IMR-90 (cell line): ENCODE results near the gene GPHB5. TPM values are rescaled to one million over a fixed set of nuclear protein-coding genes. Genes with fewer than 3 reads are reported as not detected.
A peak's percentile ranks its signal among the peaks of the same experiment; 100 is the strongest.

ENCODE experiments used
- ATAC-seq: fragments of 200-7000 bp; cut with Tn5 transposase; 2 replicates; pipeline ENCODE4 v1.9.1; 2020; ENCODE audit warnings: low read depth, mild to moderate bottlenecking, moderate library complexity
- BruUV-seq: library from RNA; stranded (reverse); fragments of 400-500 nt; replicated peaks from 2 replicates; lab custom pipeline; 2021; lab: Mats Ljungman, UMichigan
- CTCF ChIA-PET: fragments of 300-600 bp; formaldehyde crosslinking; extraction: SDS; loops from one replicate; lab custom pipeline; 2021; ENCODE audit warnings: antibody characterized with exemption; lab: Yijun Ruan, JAX
- POLR2A ChIA-PET: fragments of 300-600 bp; sonication (Branson Sonifier 250); formaldehyde crosslinking; loops from one replicate; lab custom pipeline; 2022; ENCODE audit warnings: antibody characterized with exemption; ENCODE audit not compliant: unreplicated experiment; lab: Charles Lee
- DNase-seq: peaks from one replicate; pipeline ENCODE4 v3.0.0; 2013
- H2AFZ ChIP-seq: replicated peaks from 2 replicates; pipeline ENCODE3; 2013; ENCODE audit warnings: low read length, mild to moderate bottlenecking; ENCODE audit not compliant: poor library complexity
- H2AK5ac ChIP-seq: 2 replicates; pipeline ENCODE4 v1.6.1; 2013; ENCODE audit warnings: low read depth, low read length, inconsistent platforms
- H2AK9ac ChIP-seq: replicated peaks from 2 replicates; pipeline ENCODE3; 2013; ENCODE audit warnings: mild to moderate bottlenecking, low read depth, low read length, moderate library complexity; ENCODE audit not compliant: poor library complexity
- H2BK120ac ChIP-seq: 2 replicates; pipeline ENCODE4 v1.6.1; 2013; ENCODE audit warnings: low read depth, low read length, inconsistent platforms
- H2BK15ac ChIP-seq: 3 replicates; pipeline ENCODE4 v1.6.1; 2013; ENCODE audit warnings: low read depth, low read length, inconsistent platforms
- H2BK20ac ChIP-seq: 2 replicates; pipeline ENCODE4 v1.6.1; 2013; ENCODE audit warnings: low read depth, mild to moderate bottlenecking, inconsistent platforms, low read length, moderate library complexity
- H2BK5ac ChIP-seq: 2 replicates; pipeline ENCODE4 v1.6.1; 2013; ENCODE audit warnings: mild to moderate bottlenecking, low read depth, low read length, inconsistent platforms; ENCODE audit not compliant: poor library complexity, severe bottlenecking
- H3K14ac ChIP-seq: replicated peaks from 2 replicates; pipeline ENCODE4 v1.6.1; 2013; ENCODE audit warnings: low read depth, low read length, inconsistent platforms
- H3K18ac ChIP-seq: 2 replicates; pipeline ENCODE4 v1.6.1; 2013; ENCODE audit warnings: low read depth, low read length, control low read depth
- H3K23ac ChIP-seq: 2 replicates; pipeline ENCODE4 v1.6.1; 2013; ENCODE audit warnings: low read depth, low read length, inconsistent platforms
- H3K27ac ChIP-seq: 2 replicates; pipeline ENCODE4 v1.5.1; 2013; ENCODE audit warnings: mild to moderate bottlenecking, control low read depth, low read length; ENCODE audit not compliant: insufficient read depth
- H3K27me3 ChIP-seq: 2 replicates; pipeline ENCODE4 v1.6.1; 2013; ENCODE audit warnings: low read length; ENCODE audit not compliant: control insufficient read depth, insufficient read depth
- H3K36me3 ChIP-seq: 2 replicates; pipeline ENCODE4 v1.6.1; 2013; ENCODE audit warnings: low read length, mixed read lengths; ENCODE audit not compliant: control insufficient read depth, insufficient read depth
- H3K4ac ChIP-seq: 2 replicates; pipeline ENCODE4 v1.6.1; 2013; ENCODE audit warnings: low read depth, low read length, inconsistent platforms
- H3K4me1 ChIP-seq: 2 replicates; pipeline ENCODE4 v1.6.1; 2013; ENCODE audit warnings: low read length, mixed read lengths; ENCODE audit not compliant: control insufficient read depth, insufficient read depth
- H3K4me2 ChIP-seq: 2 replicates; pipeline ENCODE4 v1.6.1; 2013; ENCODE audit warnings: low read depth, mild to moderate bottlenecking, control low read depth, low read length, moderate library complexity
- H3K4me3 ChIP-seq: 2 replicates; pipeline ENCODE4 v1.5.1; 2013; ENCODE audit warnings: low read depth, mild to moderate bottlenecking, control low read depth, low read length, moderate library complexity; ENCODE audit not compliant: insufficient read depth
- H3K56ac ChIP-seq: 2 replicates; pipeline ENCODE4 v1.6.1; 2013; ENCODE audit warnings: low read length, inconsistent platforms; ENCODE audit not compliant: insufficient read depth; ENCODE audit errors: extremely low read depth
- H3K79me1 ChIP-seq, 2 experiments: 2 replicates each; pipeline ENCODE4 v1.6.1; 2013; ENCODE audit warnings: low read length in 2 of 2, inconsistent platforms in 1 of 2, low read depth in 1 of 2
- H3K9ac ChIP-seq: 2 replicates; pipeline ENCODE4 v1.6.1; 2013; ENCODE audit warnings: low read depth, low read length, control low read depth
- H3K9me1 ChIP-seq: 2 replicates; pipeline ENCODE4 v1.6.1; 2013; ENCODE audit warnings: low read length, inconsistent platforms; ENCODE audit not compliant: insufficient read depth
- H3K9me3 ChIP-seq: 2 replicates; pipeline ENCODE4 v1.6.1; 2013; ENCODE audit warnings: low read length; ENCODE audit not compliant: control insufficient read depth, insufficient read depth
- H4K20me1 ChIP-seq: 2 replicates; pipeline ENCODE4 v1.6.1; 2013; ENCODE audit warnings: low read length, inconsistent platforms; ENCODE audit not compliant: insufficient read depth
- H4K5ac ChIP-seq: 2 replicates; pipeline ENCODE4 v1.6.1; 2013; ENCODE audit warnings: mild to moderate bottlenecking, low read depth, low read length, control low read depth
- H4K8ac ChIP-seq, 2 experiments: 2 replicates each; pipeline ENCODE4 v1.6.1; 2013; ENCODE audit warnings: low read depth in 2 of 2, low read length in 2 of 2, control low read depth in 1 of 2, inconsistent platforms in 1 of 2
- H4K91ac ChIP-seq: 2 replicates; pipeline ENCODE4 v1.6.1; 2013; ENCODE audit warnings: low read depth, low read length, inconsistent platforms; ENCODE audit not compliant: insufficient read depth
- CTCF ChIP-seq: conservative IDR thresholded peaks from 2 replicates; pipeline ENCODE4 v1.5.1; 2012; ENCODE audit warnings: mild to moderate bottlenecking, low read depth, low read length, improper control_type of control experiment
- ELK1 ChIP-seq: fragments of 150-350 bp; IDR thresholded peaks from 2 replicates; pipeline ENCODE4 v1.6.1; 2016; ENCODE audit warnings: low read depth, mild to moderate bottlenecking, low read length, moderate library complexity, borderline replicate concordance
- RAD21 ChIP-seq: IDR thresholded peaks from 2 replicates; pipeline ENCODE4 v1.6.1; 2012; ENCODE audit warnings: low read length, improper control_type of control experiment
- SMC3 ChIP-seq: fragments of 150-350 bp; IDR thresholded peaks from 2 replicates; pipeline ENCODE4 v1.6.1; 2016; ENCODE audit warnings: low read depth, mild to moderate bottlenecking, antibody characterized with exemption, low read length, moderate library complexity
- WGBS, 2 experiments: methylation state at CpG; one replicate each; pipeline versions ENCODE4 v1.1.5 to v1.1.7; 2013; ENCODE audit warnings: missing lambda C conversion rate in 2 of 2; ENCODE audit not compliant: insufficient read length in 1 of 2; ENCODE audit errors: extremely low coverage in 2 of 2; 5-methylcytosine and 5-hydroxymethylcytosine counted together
- dilution Hi-C: fragments of 300-500 bp; cut with HindIII; formaldehyde crosslinking; loops from one replicate; pipeline ENCODE4 v1.14.3; 2018; ENCODE audit warnings: low sequenced_read_pairs; ENCODE audit not compliant: unreplicated experiment
- in situ Hi-C: fragments of 300-500 bp; cut with MboI; formaldehyde crosslinking; loops from 3 replicates; pipeline ENCODE4 v1.14.3; 2019; ENCODE audit warnings: low sequenced_read_pairs, inconsistent platforms, mixed read lengths
- intact Hi-C: fragments of 100-400 bp; cut with micrococcal nuclease; formaldehyde crosslinking; loops from 2 replicates; pipeline ENCODE4 v1.10.0; 2022
- polyA plus RNA-seq, 3 experiments: library from polyadenylated mRNA; depleted of rRNA; stranded (reverse); fragments of >200 nt; gene quantifications; 2 replicates each; pipeline ENCODE4 v1.2.3, GENCODE V29; 2012; ENCODE audit warnings: low replicate concordance in 1 of 3
- total RNA-seq: library from RNA; depleted of rRNA; stranded (reverse); fragments of >200 nt; gene quantifications from 2 replicates; pipeline ENCODE4 v1.2.3, GENCODE V29; 2012

Gene GPHB5
- total and polyA plus RNA-seq, 2 of the 4 experiments (the other 2 are of a cell fraction), result not detected

GRCh38 chr14:63276492-63277342 is 42.0 kb downstream of the GPHB5 start:
- Histone ChIP-seq H3K36me3 (no peaks in the 10 kb centered on the region), H4K20me1 (no peaks in the 10 kb centered on the region), H2BK5ac (no peak overlapping the region), H3K9me3 (no peaks in the 10 kb centered on the region), H3K27me3 (no peaks in the 10 kb centered on the region), H3K4me3 (no peak overlapping the region), H3K79me1 (no peaks in the 10 kb centered on the region), H3K4ac (no peak overlapping the region), H4K91ac (no peak overlapping the region), H3K9ac (no peak overlapping the region), H2AK9ac (no peak overlapping the region), H2BK15ac (no peak overlapping the region), H3K9me1 (no peaks in the 10 kb centered on the region), H3K27ac (no peak overlapping the region), H3K4me1 (no peaks in the 10 kb centered on the region), H2AFZ (no peak overlapping the region), H2AK5ac (no peak overlapping the region), H3K18ac (no peak overlapping the region), H3K14ac (no peak overlapping the region), H3K23ac (no peak overlapping the region), H4K5ac (no peak overlapping the region), H3K4me2 (no peak overlapping the region), H4K8ac (no peak overlapping the region), H3K56ac (no peak overlapping the region), H2BK20ac (no peak overlapping the region), H2BK120ac (no peak overlapping the region)
- peak; percentile 85 for ATAC-seq
- ChIA-PET CTCF (interaction anchor here (0.7 to 3.3 kb wide), 6 partner anchors 9 to 1116 kb away, joined by 3 to 18 read pairs (median 4); no protein-coding TSS in a partner anchor), POLR2A (interaction anchor here (0.6 kb wide), 1 partner anchor 1150 kb away, joined by 4 read pairs; no protein-coding TSS in a partner anchor)
- intact Hi-C loops (loop anchor here (1.0 to 10.0 kb wide), 5 partner anchors 102 to 1352 kb away; no protein-coding TSS in a partner anchor), dilution Hi-C loops (no loop called here), in situ Hi-C loops (loop anchor here (5.0 kb wide), 1 partner anchor 1109 kb away; no protein-coding TSS in a partner anchor)
- TF ChIP-seq ELK1 (no peak), CTCF (peak; percentile 88), RAD21 (peak; percentile 85), SMC3 (peak; percentile 93)
- DNase-seq, result peak; percentile 64
- BruUV-seq, result no TSS peak
- no CpG with 5 or more reads among the region's 5 CpGs for WGBS, 2 experiments
